Cerebellar cortex (tissue), 1 donor: Measurements from ENCODE around the gene FSIP1.

Experiments used
- DNase-seq: peaks from one replicate; pipeline ENCODE4 v3.0.0-alpha.2; 2015; ENCODE audit warnings: low spot score

FSIP1 gene

DNA sequence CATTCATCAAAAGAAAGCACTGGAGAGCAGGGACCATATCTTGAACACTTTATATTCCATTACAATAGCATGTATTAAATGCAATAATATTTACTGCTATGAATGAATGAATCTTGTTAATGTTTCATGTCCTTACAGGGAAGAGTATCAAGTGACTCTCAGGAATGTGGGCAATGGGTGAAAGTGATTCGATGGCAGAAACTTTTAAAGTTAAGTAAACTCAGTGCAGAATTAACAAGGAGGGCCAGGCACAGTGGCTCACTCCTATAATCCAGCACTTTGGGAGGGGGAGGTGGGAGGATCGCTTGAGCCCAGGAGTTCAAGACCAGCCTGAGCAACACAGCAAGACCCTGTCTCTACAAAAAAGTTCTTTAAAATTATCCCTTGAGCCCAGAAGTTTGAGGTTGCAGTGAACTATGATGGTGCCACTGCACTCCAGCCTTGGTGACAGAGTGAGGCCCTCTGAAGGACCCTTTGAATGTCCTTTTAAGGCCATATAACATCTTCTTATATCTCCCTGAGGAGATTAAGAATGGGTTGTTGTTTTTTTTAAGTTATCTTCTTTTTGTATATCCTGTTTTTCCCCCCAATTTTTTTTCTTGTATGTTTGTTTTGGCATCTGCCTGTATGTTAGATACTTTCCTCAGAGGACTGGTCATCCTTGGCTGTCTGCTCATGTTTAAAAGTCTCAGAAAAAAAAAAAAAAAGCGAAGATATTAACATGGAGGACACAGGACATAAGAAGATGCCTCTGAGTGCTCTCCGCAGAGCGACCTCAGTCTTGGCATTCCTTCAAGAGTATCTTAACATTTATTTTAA, 9.6 kb upstream of the FSIP1 start:
- DNase-seq: no peak

DNA sequence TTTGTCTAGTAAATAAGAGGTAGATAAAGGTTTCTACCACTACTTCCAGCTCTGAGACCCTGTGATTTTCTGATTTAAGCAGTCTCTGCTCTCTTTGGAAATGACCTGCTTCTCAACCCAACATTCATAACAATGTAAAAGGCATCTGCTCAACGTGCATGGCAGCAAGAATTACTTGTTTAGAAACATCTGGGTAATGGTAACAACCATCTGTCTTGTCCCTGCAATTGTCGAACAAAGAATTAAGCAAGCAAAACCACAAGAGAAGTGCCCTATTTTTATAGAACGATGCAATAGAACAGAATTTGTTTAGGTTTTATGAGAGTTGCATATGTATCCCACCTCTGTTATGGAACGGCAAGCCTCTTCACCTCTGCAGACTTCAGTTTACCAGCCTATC, 7.1 kb upstream of the FSIP1 start:
- DNase-seq: no peak

DNA sequence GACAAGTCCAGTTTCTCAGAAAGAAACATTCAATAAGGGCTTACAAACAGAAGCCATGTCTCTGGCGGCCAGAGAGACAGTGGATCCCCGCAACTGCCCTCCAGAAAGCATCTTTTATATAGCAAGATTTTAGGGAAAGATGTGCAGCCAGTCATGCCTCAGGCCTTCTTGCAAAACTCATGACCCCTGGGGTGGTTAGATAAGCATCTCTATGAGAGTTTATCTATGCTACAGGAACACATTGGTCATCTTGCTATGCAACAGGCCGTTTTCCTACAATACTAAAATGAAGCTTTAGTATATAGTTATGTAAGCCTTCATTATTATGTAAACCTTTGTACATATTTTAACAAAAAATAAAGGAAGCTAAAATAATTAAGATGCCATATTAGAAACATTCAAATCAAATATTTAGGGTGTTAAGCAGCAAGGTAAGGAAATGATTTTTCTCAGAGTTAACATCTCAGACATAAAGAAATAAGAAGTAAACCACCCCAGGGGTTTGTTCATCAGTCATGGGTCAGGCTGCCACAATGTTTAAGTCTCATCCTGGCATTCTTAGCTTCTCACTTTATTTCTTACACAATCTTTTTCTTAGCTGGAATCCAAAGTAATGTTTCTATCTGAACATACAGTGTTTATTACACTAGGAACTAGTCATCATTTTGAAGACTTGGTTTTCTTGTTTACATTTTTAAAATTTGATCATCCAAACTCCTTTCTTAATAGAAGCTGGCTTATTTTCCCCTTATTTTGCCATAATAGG, 6.3 kb upstream of the FSIP1 start:
- DNase-seq: no peak

DNA sequence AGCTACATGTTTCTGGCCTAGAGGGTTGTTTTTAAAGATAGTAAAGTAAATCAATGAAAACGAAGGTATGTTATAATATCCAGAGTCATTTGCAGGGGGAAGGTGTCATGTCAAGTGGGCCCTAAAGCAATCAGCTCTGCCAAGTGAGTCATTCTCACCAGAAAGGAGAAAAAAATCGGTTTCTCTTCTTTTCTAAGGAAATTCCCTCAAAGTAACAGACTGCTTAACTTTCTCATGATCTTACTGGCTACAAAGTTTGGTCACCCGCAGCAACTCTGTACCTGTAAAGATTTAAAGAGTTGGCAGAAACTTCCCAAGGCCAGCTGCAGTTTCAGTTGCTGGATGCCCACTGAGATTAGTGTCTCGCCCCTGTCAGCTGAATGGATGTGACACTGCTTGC, 5.5 kb upstream of the FSIP1 start:
- no peak for DNase-seq

DNA sequence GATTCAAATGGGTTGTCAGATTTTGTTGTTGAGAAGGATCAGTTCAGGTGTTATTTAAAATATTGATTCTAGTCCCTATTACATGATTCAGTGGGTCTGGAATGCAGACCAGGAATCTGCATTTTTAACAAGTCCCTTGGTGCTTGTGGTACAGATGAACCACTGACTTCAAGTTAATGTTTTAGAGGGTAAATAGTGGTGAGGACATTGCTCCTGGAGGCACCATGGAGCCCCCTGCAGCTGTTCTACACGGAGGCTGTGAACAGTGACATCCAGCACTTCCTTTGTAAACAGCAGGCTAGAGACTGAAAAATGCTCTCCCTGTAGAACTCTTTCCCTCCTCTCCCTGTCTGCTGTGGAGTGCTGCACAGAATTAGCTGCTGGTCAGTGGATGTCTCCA, 4.8 kb upstream of the FSIP1 start:
- DNase-seq: no peak

DNA sequence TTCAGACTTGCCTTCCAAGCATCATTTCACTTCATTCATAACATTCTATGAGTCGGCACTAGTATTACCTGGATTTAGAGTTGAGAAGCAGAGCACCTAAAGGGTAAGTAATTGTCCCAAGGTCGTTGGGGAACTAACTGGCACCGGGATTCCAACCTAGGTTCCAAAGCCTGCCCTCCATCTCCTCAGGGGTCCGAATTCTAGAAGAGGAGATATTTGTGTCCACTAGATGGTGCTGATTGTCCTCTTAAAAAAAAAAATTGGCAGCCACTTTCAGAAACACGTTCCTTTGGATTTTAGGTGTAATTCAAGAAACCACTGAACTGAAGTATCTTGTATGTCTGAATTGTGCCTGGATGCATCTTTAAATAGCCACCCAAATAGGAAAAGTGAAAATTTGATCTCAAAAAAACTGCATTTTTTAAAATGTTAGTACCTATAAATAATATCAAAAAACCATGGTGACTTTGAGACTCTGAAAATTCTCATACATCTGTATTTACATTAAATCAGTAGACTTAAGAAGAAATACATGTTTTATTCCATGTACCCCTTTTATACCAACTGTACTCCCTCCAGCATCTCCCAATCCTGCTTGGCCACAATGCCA, 3.9 kb upstream of the FSIP1 start:
- DNase-seq: peak; percentile 86

DNA sequence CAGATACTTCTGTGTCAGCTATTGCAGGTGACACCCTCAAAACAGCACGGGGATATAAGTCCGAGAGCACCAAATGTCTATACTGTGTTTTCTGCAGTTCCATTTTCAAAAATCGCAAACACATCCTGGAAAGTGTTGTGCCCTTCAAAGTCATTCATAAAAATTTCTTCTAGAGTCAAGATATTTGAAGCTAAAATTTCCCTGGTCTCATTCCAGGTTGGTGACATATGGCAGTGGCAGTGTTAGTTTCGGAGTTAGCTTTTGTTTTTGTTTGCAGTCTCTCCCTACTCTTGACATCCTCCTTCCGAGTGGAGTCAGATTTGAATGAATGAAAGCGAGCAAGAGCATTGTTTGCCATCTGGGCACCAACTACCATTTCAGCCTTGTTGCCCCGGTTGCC, 3.2 kb upstream of the FSIP1 start:
- peak; percentile 52 for DNase-seq

DNA sequence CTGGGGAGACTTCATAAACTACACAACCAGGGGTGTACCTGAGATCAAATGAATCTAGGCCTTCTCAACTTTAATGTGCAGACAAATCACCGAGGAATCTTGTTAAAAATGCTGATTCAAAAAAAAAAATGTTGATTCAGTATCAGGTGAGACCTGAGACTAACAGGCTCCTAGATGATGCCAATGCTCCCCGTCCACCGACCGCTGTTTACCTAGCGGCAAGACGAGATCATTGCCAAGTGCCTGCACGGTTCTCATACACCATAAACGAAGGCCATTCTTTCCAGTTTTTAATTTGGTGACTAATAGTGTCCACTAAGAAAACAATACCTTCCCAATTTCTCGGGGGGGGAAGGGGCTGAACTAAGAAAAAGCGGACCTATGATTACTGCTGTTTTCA, 2.5 kb upstream of the FSIP1 start:
- DNase-seq: peak; percentile 51

DNA sequence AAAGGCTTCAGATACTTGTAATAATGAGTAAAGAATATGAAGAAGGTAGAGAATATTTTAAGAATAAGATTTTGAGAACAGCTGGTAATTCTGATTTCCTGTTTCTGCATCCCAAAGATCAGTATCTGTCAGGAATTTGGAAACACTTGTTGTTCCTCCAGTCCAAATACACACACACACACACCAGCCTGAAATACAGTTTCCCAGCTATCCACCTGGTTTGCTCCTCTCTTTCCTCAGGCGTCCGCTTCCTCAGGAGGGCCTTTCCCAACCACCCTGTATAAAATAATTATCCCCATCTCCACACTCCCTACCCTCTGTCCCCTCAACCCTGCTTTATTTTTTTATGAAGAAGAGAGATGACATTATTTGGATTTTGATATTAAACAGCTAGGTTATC, 2.0 kb upstream of the FSIP1 start:
- peak; percentile 19 for DNase-seq

DNA sequence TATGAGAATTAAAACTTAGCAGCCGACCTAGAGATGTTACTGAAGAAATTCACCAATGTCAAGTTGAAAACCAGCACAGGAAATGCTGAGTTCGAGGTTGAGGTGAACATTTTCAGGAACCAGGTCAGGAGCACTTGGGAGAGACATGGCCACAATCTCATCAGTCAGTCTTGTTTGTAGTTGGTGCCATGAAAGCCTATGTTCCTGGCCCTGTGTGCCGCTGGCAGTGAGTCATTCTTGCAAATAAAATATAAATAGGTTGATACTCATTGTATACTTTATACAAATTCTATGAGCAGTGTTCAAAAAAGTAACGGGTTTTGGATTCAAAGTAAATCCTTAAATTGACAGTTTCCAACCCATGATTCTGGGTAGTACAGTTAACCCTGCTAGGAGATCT, 1.5 kb upstream of the FSIP1 start:
- DNase-seq: no peak

DNA sequence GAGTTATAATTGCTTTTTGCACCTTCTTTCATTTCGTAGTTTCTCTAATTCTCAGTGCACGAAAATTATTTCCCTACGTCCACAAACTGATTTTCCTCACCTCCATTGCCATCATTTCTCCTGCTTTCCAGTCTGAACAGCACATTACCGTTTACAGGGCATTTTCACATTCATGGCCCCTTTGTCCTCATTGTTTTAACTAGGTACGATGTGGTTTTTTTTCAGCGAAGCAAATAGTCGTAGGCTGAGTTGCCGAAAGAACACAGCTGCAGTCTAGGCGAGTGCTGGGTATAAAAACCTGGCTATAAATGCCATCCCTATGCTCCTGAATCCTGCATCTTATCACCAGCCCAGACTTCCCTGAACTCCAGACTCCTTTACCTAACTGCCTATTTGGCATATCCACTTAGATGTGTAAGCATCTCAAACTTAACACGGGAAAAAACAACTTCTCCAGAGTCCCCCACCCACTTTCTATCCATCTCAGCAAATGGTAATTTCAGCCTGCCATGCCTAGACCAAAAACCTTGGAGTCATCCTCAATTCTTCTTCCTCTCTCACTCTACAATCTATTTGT, 691 bp upstream of the FSIP1 start:
- peak; percentile 51 for DNase-seq

DNA sequence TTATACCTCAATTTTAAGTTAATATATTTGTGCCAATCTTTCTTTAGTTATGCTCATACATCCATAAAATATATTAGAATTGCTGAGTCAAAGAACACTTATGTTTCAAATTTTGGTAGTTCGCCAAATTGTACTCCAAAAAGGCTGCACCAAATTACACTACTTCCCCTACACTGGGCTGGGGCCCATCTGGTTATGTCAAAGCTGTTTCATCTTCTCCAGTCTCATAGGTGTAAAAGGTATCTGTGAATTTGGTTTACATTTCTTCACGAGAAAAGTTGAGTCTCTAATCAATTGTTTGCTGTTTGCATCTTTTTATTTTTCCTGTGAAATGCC, 706 bp downstream of the FSIP1 start:
- no peak for DNase-seq

DNA sequence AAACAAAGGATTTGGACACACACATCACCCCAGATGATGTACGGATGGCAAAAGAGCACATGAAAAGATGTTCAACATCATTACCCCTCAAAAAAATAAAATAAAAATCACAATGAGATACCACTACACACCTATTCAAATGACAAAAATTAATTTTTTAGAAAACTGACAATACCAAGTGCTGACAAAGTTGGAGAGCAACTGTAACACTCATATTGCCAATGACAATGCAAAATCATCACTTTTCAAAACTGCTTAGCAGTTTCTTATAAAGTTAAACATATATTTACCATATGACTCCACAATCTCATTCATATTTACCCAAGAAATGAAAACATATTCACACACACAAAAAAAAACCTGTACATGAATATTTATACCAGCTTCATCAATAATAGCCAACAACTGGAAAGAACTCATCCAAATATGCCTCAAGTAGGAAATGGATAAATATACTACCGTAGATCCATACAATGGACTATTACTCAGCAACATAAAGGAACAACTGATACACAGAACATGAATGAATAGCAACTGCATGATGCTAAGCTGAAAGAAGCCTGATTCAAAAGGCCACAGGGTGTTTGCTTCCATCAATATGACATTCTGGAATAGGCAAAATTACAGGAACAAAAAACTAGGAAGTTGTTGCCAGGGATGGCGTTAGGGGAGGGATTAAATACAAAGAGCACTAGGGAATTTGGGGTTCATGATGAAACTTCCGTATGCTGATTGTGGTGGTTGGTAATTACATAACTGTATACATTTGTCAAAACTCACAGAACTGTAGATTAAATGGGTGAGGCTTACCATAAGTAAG, 1.3 kb downstream of the FSIP1 start:
- no peak for DNase-seq

DNA sequence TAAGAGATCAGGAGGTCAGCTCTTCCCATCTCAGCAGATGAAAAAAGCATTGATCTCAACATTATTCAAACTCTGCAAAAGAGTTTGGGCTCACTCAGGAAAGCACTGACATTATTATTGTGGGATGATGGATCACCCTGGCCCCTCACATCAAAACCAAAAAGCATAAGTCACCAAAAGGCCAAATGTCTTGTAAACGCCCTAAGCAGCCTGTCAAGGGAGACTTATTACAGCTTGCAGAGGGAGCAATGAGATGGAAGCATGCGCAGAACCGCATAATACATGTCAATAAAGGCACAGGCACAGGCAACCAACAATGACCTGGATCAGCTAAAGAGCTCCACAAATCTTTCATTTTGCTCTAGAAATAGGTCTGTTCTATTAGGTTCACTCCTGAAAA, 4.6 kb downstream of the FSIP1 start:
- DNase-seq: no peak

DNA sequence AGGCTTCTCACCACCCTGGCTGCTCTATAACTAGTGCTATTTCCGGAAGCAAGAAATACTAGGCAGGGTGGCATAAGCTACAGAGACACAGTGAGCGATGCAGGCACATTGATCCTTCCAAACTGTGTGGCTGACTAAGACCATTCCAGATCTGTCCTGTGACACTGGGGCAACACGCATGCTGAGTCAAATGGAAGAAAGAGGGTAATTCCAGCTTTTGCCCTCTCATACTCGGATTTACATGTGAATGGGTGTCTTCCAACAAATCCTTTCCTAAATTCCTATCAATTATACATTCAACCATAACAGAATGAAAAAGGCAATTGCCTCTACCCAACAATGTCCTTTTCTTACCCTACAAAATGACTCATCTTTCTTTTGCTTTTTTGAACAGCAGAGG, 5.1 kb downstream of the FSIP1 start:
- DNase-seq: no peak

DNA sequence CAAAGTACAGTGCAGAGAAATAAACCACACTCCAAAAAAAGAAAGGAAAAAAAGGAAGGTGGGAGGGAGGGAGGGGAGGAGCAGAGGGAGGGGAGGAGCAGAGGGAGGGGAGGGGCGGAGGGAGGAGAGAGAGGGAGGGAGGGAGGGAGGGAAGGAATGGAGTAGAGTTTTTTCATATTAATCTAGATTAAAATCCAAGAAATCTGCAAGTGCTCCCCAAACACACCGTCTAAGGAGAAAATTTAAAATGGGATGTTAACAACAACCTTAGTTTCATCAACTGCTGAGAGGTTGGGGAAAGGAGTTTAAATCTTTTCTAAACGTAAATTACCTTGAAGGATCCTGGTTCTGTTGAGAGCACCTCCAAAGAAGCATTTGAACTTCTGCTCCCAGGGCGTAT, 6.6 kb downstream of the FSIP1 start:
- no peak for DNase-seq

DNA sequence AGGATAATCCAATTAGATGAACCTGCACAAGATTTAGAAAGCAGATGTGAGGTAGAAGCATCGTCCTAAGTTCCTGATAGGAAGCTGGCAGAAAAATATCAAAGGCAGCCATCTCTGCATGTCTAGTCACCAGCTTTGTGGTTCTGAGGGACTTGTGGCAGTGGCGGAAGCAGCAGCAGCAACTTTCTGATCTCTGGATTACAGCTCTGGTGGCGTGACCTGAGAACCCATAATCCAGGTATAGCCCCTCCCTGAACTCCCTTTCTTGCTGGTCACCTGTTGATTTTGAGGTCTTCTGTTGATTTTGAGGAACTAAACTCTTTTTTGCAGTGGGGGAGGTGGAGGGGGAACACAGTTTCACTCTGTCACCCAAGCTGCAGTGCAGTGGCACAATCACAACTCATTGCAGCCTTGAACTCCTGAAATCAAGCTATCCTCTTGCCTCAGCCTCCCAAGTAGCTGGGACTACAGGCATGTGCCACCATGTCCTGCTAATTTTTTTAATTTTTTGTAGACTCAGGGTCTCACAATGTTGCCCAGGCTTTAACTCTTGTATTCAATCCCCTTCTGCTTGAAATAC, 7.9 kb downstream of the FSIP1 start:
- DNase-seq: no peak

DNA sequence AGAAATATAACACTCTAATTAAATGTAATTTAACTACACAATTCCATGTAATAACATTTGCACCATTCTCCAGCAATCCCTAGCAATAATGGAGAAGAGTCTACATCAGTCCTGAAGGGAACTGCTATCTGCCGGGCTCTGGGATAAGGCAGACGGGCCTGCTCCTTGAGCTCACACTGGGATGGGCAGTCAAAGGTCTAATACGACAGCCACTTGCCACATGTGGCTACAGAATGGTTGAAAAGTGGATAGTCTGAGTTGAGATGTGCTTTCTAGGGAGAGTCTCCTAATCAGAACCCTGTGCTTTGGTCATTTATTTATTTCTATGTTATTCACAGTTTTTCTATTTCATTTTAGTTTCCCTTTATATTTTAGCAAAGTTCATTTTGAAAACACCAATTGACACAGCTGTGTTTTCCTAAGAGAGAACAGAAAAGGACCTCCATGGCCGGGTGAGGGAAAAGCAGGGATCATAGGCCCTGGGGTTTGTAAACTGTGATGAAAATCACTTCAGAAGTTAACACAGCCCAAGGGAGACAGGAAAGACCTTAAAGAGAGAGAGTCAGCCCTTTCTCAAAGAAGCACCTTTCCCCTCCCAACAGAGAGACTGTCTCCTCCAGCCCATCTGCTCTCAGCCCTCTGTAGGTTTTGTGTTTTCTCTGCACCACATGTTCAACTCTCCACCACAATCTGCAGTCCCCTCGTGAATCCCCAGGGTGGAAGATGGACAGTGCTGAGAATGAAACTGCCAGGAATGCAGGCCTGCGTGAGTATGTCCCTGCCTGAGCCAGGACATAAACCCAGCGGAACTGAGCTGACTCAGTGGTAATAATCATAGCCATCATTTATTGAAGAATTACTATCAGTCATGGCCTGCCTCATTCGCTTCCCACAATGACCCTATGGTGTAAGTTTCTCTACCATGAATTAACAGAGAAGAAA, 11.6 kb downstream of the FSIP1 start:
- DNase-seq: no peak

DNA sequence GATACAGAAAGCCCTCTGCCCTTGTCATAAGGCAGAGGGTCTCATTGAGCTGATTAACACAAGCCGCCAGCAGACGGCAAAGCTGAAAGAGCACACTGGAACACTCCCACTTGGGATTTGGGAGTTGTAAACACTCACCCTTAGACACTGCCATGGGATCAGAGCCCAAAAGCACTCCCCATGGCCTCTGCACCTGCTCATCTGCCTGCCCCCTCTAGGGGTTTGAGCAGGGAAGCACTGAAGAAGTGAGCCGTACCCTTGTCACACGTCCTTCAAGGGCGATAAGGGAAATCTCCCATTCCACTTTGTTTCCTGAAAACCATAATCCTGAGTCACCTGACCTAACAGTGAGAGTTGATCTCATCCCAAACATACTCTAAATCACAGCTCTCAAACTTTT, 14.7 kb downstream of the FSIP1 start:
- DNase-seq: no peak

DNA sequence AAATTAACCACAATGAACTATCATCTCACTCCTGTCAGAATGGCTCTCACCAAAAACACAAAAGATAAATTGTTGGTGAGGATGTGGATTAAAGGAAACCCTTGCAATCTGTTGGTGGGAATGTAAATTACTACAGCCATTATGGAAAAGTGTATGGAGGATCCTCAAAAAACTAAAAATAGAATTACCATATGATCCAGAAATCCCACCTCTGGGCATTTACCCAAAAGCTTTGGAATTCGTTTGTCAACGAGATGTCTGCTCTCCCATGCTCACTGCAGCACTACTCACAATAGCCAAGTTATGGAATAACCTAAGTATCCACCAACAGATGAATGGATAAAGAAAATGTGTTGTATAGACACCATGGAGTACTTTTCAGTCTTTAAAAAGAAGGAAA, 21.6 kb downstream of the FSIP1 start:
- no peak for DNase-seq
